Endodermal cell (in vitro differentiated cells): ENCODE results near the gene RAB3C. TPM values are rescaled to one million over a fixed set of nuclear protein-coding genes. Genes with fewer than 3 reads are reported as not detected.

ENCODE experiments used
- DNase-seq: peaks from one replicate; pipeline ENCODE4 v3.0.0-alpha.2; 2017
- H3K27ac ChIP-seq: 2 replicates; pipeline ENCODE4 v1.5.1; 2013; ENCODE audit warnings: mild to moderate bottlenecking, low read depth, low read length, moderate library complexity
- H3K27me3 ChIP-seq: 2 replicates; pipeline ENCODE4 v1.6.1; 2013; ENCODE audit warnings: mild to moderate bottlenecking, low read length, moderate library complexity; ENCODE audit not compliant: insufficient read depth, control insufficient read depth, poor library complexity, severe bottlenecking
- H3K36me3 ChIP-seq: 2 replicates; pipeline ENCODE4 v1.7.0; 2013; ENCODE audit warnings: mild to moderate bottlenecking, low read length, moderate library complexity; ENCODE audit not compliant: control insufficient read depth, insufficient read depth
- H3K4me1 ChIP-seq: one replicate; pipeline ENCODE4 v1.7.0; 2013; ENCODE audit warnings: low read length; ENCODE audit not compliant: control insufficient read depth, insufficient read depth
- H3K4me3 ChIP-seq: 2 replicates; pipeline ENCODE4 v1.5.1; 2013; ENCODE audit warnings: mild to moderate bottlenecking, low read length, moderate library complexity
- H3K9ac ChIP-seq: 2 replicates; pipeline ENCODE4 v1.6.1; 2013; ENCODE audit warnings: mild to moderate bottlenecking, low read length, moderate library complexity; ENCODE audit not compliant: poor library complexity, severe bottlenecking; ENCODE audit errors: extremely low read depth
- H3K9me3 ChIP-seq: 2 replicates; pipeline ENCODE4 v1.6.1; 2013; ENCODE audit warnings: mild to moderate bottlenecking, low read length, moderate library complexity; ENCODE audit not compliant: control insufficient read depth
- H3K27ac Mint-ChIP-seq: 2 replicates; pipeline ENCODE4 v1.8.0; 2020; ENCODE audit warnings: mixed read lengths
- H3K27me3 Mint-ChIP-seq: 2 replicates; pipeline ENCODE4 v1.8.0; 2021; ENCODE audit warnings: mild to moderate bottlenecking, mixed read lengths; ENCODE audit not compliant: insufficient read depth
- H3K36me3 Mint-ChIP-seq: 2 replicates; pipeline ENCODE4 v1.8.0; 2020; ENCODE audit warnings: low read depth, mixed read lengths
- H3K4me1 Mint-ChIP-seq: 2 replicates; pipeline ENCODE4 v1.8.0; 2020; ENCODE audit warnings: mixed read lengths
- H3K4me3 Mint-ChIP-seq: 2 replicates; pipeline ENCODE4 v1.8.0; 2020; ENCODE audit warnings: mild to moderate bottlenecking, moderate library complexity, mixed read lengths
- H3K9me3 Mint-ChIP-seq: 2 replicates; pipeline ENCODE4 v1.8.0; 2020; ENCODE audit warnings: mild to moderate bottlenecking, mixed read lengths
- WGBS, 2 experiments: methylation state at CpG; one replicate each; pipeline versions ENCODE4 v1.1.5 to v1.1.7; 2013; ENCODE audit warnings: missing lambda C conversion rate in 2 of 2, mixed read lengths in 1 of 2; ENCODE audit not compliant: insufficient coverage in 1 of 2, insufficient read length in 1 of 2; 5-methylcytosine and 5-hydroxymethylcytosine counted together
- total RNA-seq, 2 donors: library from RNA; stranded (reverse); fragmentation: NEBNext Ultra II Directional in 1 of 2; extraction: Animal tissue kit (Norgen Biotek cat#: 25700) in 1 of 2; gene quantifications; 2 replicates in 1 of 2; 3 replicates in 1 of 2; pipeline ENCODE4 v1.2.1, GENCODE V29; 2021
- TF ChIP-seq, protein P1 (sequence below): fragments of 200-600 bp; sonication (generic); conservative IDR thresholded peaks from 2 replicates; pipeline ENCODE4 v1.5.0; 2021; ENCODE audit warnings: antibody characterized with exemption, mild to moderate bottlenecking

Gene RAB3C
- total RNA-seq, 2 donors from 2014 or later, result 5.8 to 15.1 TPM

- Mint-ChIP-seq H3K27me3 (no peaks in the 10 kb centered on the region), H3K9me3 (peaks cover 2% of the 10 kb centered on the region), H3K36me3 (peaks cover 2% of the 10 kb centered on the region), H3K27ac (no peak overlapping the region), H3K4me3 (no peak overlapping the region), H3K4me1 (peaks cover 24% of the 10 kb centered on the region)
- no peaks in the 10 kb centered on the region for H3K27me3 ChIP-seq
- TF ChIP-seq, protein P1, sequence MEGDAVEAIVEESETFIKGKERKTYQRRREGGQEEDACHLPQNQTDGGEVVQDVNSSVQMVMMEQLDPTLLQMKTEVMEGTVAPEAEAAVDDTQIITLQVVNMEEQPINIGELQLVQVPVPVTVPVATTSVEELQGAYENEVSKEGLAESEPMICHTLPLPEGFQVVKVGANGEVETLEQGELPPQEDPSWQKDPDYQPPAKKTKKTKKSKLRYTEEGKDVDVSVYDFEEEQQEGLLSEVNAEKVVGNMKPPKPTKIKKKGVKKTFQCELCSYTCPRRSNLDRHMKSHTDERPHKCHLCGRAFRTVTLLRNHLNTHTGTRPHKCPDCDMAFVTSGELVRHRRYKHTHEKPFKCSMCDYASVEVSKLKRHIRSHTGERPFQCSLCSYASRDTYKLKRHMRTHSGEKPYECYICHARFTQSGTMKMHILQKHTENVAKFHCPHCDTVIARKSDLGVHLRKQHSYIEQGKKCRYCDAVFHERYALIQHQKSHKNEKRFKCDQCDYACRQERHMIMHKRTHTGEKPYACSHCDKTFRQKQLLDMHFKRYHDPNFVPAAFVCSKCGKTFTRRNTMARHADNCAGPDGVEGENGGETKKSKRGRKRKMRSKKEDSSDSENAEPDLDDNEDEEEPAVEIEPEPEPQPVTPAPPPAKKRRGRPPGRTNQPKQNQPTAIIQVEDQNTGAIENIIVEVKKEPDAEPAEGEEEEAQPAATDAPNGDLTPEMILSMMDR, result no peak
- no peaks in the 10 kb centered on the region for H3K36me3 ChIP-seq
- no peak overlapping the region for H3K4me3 ChIP-seq
- no peak overlapping the region for H3K9ac ChIP-seq
- no peak overlapping the region for H3K27ac ChIP-seq
- peaks cover 2% of the 10 kb centered on the region for H3K9me3 ChIP-seq
- 86 to 97% methylated on average over 1 of the region's 1 CpG for WGBS, 2 experiments
- no peak for DNase-seq
- peaks cover 5% of the 10 kb centered on the region for H3K4me1 ChIP-seq
These were observed 148.8 kb downstream of the RAB3C start for GRCh38 chr5:58731641-58732040.

GRCh38 chr5:58735637-58736036 lies 152.8 kb downstream of the RAB3C start:
- TF ChIP-seq, protein P1, result no peak
- no peaks in the 10 kb centered on the region for H3K9me3 ChIP-seq
- Mint-ChIP-seq H3K9me3 (no peaks in the 10 kb centered on the region), H3K36me3 (no peaks in the 10 kb centered on the region), H3K27ac (peak overlapping the region; percentile 41), H3K4me3 (no peak overlapping the region), H3K4me1 (peaks cover 27% of the 10 kb centered on the region), H3K27me3 (no peaks in the 10 kb centered on the region)
- H3K27me3 ChIP-seq, result no peaks in the 10 kb centered on the region
- H3K9ac ChIP-seq, result no peak overlapping the region
- H3K27ac ChIP-seq, result no peak overlapping the region
- 88% methylated on average over 1 of the region's 1 CpG; no CpG with 5 or more reads in 1 of the 2 experiments for WGBS, 2 experiments
- no peak for DNase-seq
- no peak overlapping the region for H3K4me3 ChIP-seq
- H3K4me1 ChIP-seq, result peaks cover 5% of the 10 kb centered on the region
- H3K36me3 ChIP-seq, result no peaks in the 10 kb centered on the region

DNA sequence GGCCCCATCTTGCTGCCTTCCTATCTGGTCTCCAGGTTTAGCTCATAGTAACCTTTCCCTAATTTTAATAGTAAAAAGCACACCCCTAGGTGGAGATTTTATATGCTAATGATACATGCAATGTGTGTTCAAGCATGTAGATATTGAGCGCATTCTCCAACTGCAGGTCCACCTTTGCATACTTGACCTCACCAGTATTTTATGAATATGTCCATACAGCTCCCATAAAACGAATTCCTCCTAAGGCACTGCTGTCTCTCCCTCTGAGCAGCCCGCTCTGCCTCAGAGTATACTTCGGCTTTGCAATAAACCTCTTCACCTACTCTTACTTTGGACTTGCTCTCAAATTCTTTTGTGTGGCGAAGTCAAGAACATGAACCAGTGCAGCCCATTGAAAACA lies 153.3 kb downstream of the RAB3C start:
- Histone ChIP-seq H3K9me3 (no peaks in the 10 kb centered on the region), H3K27ac (no peak overlapping the region), H3K4me3 (no peak overlapping the region), H3K27me3 (no peaks in the 10 kb centered on the region), H3K36me3 (no peaks in the 10 kb centered on the region), H3K9ac (no peak overlapping the region), H3K4me1 (peaks cover 5% of the 10 kb centered on the region)
- DNase-seq, result no peak
- Mint-ChIP-seq H3K4me1 (peaks cover 27% of the 10 kb centered on the region), H3K9me3 (no peaks in the 10 kb centered on the region), H3K36me3 (no peaks in the 10 kb centered on the region), H3K4me3 (no peak overlapping the region), H3K27ac (no peak overlapping the region), H3K27me3 (no peaks in the 10 kb centered on the region)
- TF ChIP-seq, protein P1, result no peak
- WGBS, 2 experiments, result 92 to 100% methylated on average over 3 to 5 of the region's 5 CpGs
